Cortex of kidney (tissue), 1 donor: ENCODE results near the gene ZNF555.
"Not testable (repeated sequence)": the region's sequence is repeated elsewhere in the genome, so short reads cannot be mapped to it uniquely, and the experiment has no call there.

ENCODE experiments used
- DNase-seq: peaks from one replicate; lab custom pipeline; 2025; lab: John Stamatoyannopoulos, UW

Gene ZNF555

DNA sequence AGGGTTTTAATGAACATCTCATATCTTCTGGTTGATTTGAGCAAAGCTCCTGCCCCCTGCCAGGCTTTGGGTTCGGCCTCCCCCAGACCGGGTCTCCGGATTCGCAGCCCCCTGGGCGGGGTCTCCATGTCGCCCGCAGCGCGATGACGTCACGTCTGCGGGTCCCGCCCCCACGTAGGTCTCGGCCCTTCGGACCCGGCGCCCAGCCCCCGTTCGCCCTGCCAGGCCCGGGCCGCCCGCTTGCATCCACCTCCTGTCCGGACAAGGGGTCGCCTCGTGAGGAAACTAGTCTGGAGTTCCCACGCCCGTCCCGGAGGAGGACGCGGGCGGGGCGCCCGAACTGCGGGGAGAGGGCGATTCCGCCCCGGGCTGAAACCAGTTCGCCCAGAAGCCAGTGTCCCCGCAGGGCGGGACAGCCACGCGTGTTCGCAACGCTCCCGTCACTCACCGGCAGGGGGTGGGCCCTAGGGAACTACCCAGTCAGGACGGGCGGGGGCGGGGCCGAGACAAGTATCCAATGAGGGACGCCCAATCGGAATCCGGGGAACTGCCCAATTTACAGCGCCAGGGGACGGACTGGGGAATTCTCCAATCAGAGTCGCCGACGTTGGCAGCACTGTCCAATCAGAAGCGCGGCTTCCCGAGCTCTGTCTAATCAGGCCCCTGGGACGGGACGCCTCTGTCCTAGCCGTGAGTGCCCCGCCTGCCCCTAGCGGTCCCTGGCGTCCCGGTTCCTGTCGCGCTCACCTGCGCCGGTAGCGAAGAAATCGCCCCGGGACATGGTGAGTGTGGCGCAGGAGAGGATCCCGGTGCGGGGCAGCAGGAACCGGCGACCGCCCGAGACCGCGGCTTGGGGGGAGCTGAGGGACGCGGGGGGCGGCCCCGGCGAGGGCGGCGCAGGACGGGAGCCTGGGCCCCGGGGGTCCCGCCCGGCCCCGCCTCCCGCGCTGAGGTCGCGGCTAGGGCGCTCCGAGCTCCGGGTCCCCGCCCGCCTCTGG is at the start of gene ZNF555:
TSS of gene ZNF555 (plus strand) at position 682 of the 998 bp plus-strand sequence. CDS start at position 780, 98 bp downstream.
- DNase-seq: no peak

DNA sequence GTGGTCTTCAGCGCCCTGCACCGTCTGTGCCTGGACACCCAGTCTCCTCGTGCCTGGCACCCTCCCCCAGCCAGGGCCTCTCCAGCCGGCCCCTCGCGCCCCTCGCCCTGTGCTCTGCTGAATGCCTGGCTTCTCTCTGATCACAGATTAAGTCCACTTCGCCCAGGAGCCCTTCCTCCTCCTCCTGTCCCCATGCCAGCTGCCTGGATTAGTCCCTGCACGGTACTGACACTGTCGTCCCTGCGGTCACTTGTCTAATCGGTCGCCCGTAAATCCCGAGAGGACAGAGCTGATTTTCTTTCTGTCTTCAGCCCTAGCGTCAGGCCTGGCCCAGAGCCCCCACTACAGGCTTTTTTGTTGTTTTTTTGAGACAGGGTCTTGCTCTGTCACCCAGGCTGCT is 49.4 kb upstream of the ZNF555 start:
- DNase-seq: no peak

DNA sequence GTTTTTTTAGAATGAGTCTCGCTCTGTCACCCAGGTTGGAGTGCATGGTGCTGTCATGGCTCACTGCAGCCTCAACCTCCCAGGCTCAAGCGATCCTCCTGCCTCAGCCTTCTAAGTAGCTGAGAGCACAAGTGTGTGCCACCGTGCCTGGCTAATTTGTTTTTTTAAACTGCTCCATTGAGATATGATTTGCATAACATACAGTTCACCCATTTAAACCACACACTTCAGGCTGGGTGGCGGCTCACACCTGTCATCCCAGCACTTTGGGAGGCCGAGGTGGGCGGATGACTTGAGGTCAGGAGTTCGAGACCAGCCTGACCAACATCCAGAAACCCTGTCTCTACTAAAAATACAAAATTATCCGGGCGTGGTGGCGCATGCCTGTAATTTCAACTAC is 48.6 kb upstream of the ZNF555 start:
- not testable (repeated sequence) for DNase-seq

DNA sequence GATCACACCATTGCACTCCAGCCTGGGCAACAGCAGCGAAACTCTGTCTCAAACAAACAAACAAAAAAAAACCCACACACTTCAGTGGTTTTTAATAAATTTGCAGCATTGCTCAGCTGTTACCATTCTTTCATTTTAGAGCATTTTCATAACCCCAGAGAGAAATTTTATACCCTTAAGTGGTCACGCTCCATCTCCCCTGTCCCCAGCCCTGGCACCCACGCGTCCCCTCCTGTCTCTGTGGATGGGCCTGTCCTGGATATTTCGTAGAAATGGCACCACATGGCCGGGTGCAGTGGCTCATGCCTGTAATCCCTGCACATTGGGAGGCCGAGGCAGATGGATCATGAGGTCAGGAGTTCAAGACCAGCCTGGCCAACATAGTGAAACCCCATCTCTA is 48.1 kb upstream of the ZNF555 start:
- DNase-seq: no peak

DNA sequence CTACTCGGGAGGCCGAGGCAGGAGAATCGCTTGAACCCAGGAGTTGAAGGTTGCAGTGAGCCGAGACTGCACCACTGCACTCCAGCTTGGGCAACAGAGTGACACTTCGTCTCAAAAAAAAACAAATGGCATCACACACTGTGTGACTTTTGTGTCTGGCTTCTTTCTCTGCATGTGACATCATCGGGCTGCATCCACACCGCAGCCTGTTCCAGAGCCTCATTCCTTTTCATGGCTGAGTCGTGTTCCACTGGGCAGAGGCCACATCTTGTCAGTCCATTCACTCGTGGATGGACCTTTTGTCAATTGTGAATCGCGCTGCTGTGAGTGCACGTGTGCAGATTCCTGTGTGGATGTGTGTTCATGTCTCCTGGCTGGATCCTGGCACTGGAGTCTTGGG is 47.7 kb upstream of the ZNF555 start:
- no peak for DNase-seq

DNA sequence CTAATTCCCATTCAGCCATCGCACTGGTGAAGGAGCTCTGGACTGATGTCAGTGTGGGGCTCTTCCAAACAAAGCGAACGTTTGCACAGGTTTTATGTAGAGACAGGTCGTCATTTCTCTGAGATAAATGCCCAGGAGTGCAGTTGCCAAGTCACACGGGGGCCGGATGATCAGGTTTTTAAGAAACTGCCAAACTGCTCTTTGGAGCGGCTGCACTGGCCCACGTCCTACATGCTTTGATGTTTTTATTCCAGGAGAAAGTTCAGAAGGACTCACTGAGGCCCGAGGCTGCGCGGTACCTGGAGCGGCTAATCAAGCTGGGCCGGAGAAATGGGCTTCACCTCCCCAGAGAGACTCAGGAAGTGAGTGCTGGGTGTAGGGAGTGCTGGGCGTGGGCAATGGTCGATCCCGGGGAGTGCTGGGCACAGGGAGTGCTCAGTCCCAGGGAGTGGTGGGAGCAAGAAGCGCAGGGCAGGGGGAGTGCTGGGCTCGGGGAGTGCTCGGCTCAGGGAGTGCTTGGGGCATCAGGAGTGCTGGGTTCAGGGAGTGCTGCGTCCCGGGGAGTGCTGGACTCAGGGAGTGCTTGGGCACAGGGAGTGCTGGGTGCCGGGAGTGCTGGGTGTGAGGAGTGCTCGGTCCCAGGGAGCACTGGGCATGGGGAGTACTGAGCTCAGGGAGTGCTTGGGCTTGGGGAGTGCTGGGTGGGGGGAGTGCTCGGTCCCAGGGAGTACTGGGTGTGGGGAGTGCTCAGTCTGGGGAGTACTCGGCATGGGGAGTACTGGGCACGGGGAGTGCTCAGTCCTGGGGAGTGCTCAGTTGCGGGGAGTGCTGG is 45.2 kb upstream of the ZNF555 start:
- no peak for DNase-seq

DNA sequence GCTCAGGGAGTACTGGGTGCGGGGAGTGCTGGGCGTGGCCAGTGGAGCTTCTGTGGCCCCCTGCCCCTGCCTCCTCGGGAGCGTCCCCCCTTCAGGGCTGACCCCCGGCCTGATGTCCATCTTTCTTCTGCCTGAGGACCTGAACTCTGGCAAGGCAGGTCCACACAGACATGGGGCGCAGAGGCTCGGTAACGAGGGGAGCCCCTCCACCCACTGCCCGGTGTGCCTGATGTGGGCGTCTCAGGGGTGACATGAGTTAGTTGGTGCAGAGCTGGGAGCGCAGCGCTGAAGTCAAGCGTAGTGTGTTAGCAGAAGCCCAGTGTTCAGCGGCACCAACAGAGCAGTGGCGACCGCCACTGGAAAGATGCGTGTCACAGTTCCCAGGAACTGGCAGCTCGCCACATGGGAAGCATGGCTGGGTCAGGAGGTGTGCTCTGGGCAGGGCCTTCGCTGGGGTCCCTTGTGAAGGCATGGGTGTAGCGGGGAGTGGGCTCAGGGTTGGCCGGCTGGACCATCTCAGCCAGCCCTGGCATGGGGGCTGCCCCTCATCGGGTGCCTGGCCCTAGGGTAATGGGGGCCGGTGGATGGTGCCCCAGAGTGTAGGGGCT is 44.5 kb upstream of the ZNF555 start:
- DNase-seq: no peak

DNA sequence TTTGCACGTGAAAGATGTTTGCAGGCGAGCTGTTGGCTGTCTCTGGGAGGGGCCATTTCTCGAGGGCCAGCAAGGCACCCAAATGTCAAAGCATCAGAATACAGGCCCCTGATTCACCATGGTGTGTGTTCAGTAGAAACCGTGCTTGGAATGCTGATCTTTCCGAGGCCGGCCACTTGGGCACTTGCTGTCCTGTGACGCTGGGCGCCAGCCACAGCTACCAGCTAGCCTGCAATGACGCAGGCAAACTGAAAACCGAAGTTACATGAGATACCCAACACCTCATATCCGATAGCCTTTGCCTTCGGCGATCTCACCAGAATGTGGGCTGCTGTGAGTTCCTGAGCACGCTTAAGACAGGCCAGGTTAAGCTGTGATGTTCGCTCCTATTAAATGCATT is 44.0 kb upstream of the ZNF555 start:
- no peak for DNase-seq

DNA sequence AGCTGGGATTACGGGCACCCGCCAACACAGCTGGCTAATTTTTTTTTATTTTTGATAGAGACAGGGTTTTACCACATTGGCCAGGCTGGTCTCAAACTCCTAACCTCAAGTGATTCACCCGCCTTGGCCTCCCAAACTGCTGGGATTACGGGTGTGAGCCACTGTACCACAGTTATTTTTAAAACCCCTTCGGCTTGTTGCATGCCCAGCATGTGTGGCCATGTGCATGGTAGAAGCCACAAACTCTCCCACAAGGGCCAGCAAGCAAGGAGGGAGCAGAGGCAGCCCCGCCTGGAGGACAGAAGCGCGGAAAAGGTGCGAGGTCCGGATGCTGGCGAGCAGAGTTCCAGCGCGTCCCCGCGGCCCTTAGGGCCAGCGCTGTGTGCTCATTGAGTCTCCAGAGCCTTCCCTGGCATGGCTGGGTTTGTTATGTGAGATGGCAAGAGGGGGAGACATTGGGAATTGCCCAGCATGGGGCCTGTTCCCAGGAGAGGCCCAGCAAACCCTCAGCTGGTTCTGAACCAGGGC is 43.1 kb upstream of the ZNF555 start:
- no peak for DNase-seq

DNA sequence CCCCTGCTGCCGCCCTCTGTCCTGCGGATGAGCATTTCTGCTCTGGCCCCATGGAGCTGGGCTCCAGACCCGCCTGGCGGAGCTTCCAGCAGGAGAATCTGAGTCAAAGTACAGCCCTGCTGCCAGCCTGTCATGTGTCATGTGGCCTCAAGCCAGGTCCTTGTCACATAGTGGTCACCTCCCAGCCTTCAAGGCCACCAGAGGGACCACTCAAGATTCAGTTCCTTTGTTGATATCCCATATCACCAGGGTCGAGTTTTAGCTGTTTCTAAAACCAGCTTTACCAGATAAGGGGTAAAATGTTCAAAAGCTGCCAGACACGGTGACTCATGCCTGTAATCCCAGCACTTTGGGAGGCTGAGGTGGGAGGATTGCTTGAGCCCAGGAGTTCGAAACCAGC is 42.5 kb upstream of the ZNF555 start:
- DNase-seq: no peak

DNA sequence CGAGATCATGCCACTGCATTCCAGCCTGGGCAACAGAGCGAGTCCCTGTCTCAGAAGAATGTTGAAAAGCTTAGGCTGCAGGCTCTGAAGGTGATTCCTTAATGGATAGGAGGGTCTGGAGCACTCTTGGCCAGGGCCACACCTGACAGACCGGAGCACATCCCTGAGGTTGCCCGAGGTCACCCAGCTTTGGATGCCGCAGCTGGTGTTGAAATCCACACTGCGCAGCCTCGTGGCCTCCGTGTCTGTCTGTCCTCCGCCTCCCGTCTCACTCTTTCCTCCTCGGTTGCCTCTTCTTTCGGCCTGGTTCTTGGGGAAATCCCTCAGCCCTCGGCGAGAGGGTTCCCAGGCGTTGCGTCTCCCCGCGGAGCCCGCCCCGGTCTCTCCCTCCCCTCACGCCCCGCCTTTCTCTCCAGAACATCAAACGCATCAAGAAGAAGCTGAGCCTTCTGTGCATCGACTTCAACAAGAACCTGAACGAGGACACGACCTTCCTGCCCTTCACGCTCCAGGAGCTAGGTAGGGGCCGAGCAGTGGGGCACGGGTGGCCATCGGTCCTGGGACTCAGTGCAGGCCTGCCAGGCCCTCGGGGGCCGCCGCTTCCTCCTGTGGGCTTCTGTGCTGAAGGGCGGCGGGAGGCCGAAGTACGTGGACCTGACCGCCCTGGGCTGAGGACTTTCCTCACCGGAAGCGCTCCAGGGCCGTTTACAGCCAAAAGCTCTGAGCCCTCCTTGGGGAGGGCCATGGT is 41.8 kb upstream of the ZNF555 start:
- no peak for DNase-seq

DNA sequence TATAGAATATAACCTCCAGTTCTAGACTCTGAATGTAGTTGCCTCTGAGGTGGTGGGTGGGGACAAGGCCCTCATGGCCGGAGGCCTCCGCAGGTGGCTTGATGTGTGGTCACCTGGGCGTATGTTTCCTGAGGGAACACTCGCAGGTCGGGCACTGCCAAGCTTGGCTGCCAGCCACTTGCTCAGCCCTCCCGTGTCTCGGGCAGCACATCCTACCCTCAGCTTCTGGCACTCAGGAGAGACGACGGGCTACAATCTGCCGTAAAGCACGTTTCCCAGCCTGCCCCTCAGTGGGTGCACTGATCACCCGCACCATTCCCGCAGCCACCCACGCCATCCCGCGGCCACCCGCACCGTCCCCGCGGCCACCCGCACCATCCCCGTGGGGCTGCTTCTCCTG is 40.8 kb upstream of the ZNF555 start:
- no peak for DNase-seq

DNA sequence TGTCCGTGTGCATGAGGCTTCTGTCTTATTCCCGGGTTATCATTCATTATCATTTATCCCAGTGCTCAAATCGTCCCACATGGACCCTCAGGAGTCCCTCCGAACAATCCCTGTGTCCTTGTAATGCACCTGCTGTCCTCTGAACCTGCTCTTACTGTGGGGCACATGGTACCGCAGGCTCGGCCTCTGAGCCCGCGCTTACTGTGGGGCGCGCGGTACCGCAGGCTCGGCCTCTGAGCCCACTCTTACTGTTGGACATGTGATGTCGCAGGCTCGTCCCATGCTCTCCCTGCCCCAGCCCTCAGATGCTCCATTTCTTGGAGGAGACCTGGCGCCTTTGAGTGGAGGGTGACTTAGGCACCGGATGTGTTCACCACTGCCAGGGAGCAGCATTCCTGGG is 38.4 kb upstream of the ZNF555 start:
- DNase-seq: no peak

DNA sequence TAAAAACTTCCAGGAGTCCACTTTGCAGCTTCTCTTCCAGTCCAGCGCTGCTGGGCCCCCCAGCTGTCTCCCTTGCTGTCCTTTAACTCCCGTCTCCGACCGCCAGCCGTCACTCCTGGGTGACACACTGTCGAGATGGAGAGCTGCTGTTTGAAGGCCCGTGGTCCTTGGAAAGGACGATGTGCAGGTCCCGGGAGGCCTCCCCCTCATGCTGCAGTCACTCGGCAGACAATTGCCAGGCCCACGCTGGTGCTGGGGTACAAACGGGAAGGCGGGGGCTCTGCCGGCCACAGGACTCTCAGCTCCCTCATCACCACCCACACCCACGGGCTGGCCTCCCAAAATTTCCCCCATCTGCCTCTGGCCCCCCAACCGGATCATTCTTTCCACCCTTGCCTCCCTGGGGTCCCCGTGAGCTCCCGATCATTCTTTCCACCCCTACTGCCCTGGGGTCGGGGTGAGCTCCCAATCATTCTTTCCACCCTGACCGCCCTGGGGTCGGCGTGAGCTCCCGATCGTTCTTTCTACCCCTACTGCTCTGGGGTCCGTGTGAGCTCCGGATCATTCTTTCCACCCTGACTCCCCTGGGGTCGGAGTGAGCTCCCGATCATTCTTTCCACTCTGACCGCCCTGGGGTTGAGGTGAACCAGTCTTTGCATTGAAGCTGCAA is 37.7 kb upstream of the ZNF555 start:
- DNase-seq: no peak

DNA sequence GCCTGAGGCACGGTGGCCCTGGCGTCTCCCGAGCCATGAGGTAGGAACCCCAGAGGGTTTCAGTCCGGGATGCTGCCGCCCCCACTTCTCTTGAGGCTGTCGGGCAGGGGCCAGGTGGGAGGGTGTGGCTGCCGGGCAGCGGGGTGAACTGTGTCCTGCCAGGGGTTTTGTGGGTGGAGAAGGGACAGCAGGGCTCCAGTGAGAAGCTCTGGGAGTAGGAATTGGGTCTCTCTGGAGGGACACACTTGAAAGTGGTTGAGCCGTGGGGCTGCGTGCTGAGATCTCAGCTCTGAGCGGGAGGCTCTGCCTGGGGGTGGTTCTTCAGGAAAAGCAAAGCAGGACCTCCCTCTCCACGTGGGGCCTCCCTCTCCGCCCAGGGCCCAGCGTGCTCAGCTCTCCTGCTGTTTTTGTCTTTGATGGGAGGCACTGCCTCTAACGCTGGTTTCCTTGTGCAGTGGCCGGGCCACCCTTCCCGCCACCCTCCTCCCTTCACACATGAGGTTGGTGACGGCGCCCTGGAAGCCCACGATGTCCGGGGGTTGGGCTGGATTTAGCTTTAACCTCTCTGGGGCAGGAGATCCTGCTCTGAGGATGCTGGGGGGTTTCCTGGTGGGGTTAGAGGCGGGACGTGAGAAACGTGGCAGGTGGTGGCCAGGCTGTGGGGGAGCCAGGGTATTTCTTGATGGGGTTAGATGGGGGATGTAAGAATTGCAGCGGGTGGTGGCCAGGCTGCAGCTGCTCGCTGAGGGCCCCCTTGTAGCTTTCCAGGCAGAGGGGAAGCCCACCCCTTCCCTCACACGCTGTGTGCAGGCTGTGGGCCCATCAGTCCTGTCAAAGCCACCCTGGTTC is 36.9 kb upstream of the ZNF555 start:
- DNase-seq: no peak

DNA sequence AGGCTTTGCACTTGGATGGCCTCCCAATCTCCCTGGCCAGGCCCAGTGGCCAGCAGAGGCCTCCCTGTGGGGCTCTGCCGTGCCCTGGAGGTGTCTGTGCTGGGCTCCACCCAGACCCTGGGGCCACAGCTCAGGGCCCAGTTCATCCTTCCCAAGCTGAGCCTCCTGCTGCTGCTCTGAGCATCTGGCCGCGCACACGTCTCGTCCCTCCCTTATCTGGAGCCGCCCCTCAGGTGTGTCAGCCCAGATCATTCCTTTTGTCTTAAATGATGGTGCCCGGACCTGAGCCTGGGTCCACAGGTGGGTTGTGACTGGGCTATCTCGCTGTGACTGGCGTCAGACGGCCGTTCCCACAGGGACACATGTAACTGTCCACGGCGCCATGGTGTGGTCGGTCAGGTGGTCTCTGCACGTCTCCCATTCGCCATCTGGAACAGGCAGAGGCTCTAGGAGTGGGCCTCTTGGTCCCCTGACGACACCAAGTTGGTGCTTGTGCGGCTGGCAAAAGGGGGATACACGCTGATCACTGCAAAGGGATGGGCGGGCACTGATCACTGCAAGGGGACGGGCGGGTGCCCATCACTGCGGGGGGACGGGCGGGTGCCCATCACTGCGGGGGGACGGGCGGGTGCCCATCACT is 35.9 kb upstream of the ZNF555 start:
- DNase-seq: no peak

DNA sequence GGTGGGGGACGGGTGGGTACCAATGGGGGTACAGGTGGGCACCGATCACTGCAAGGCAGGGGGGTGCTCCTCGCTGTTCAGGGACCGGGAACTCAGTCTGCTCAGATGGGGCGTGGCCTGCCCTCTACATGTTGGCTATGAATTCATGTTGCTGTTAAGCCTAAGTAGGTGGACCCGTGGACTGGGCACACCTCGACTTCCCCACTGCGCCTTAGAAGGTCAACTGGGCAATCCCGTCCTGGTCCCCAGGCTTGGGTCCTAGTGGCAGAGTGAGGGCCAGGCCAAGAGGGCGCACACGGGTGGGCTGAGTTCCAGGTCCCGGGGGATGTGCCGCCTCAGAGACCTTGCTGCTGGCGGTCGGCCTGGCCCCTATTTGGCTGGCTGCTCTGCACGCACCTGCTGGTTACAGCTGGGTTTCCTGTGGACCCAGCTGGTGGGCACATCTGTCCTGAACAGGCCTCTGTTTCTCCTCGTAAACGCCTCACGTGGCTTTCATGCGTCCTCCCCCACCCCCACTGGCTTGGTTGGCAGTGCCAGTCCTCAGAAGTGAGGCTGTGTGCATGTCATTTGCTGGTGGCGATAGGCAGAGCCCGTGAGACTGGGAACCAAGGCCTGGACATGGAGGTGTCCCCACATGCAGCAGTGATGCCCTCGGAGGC is 35.2 kb upstream of the ZNF555 start:
- no peak for DNase-seq

DNA sequence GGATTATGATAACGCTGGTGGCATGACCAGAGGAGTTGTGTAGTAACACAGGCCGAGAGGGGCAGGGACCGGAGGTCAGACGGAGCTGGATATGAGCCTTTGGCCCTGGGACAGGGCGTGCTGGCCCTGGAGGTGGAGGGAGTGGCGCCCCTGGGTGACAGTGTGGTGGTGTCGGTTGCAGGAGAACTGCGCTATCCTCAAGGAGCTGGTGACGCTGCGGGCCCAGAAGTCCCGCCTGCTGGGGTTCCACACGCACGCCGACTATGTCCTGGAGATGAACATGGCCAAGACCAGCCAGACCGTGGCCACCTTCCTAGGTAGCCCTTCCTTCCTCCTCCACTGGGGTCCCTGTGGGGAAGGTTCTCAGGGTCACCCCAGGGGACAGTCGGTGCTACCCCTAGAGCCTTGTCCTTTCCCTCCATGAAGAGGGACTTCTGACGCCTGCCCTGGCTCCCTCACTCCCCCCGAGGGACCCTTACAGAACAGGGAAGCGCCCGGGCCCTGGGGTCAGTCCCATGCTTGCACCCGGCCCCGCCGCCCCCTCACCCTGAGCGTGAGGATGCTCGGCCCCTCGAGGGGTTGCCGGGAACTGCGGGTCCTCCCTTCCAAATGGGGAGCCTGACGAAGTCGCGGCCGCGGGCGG is 34.4 kb upstream of the ZNF555 start:
- DNase-seq: no peak
